ENCODE measurements around the gene TSNAXIP1. TPM values are rescaled to one million over a fixed set of nuclear protein-coding genes. Genes with fewer than 3 reads are reported as not detected.

Gene TSNAXIP1
- total and polyA plus RNA-seq, 9 of the 15 experiments (the other 6 are each of a cell fraction or from before 2014, with no cell fraction given): 0.03 to 0.24 (median 0.11) TPM; not detected in 4

DNA sequence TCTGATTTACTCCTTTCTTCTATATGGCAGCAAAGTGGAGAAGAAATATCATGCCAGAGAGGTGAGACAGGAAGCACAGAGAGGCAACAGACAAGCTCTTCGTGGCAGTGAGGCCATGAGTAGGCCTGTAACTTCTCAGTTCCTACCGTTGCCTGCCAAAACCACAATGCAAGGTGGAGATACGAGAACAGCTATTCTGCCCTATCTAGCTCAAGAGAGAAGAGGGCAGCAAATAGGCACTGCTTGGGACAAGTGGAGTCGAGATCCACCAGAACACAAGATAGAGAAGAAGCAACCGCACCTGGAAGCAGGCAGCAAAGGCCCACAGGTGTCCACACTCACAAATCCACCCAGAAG is 25.1 kb upstream of the TSNAXIP1 start (continued):
- TF ChIP-seq, protein P1, sequence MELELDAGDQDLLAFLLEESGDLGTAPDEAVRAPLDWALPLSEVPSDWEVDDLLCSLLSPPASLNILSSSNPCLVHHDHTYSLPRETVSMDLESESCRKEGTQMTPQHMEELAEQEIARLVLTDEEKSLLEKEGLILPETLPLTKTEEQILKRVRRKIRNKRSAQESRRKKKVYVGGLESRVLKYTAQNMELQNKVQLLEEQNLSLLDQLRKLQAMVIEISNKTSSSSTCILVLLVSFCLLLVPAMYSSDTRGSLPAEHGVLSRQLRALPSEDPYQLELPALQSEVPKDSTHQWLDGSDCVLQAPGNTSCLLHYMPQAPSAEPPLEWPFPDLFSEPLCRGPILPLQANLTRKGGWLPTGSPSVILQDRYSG (tag; conservative IDR thresholded peaks at IDR 0.05; ENCODE audit: low read depth): 0 out of 2 replicates have a peak, but pooled peaks have one; percentile 34
- TF ChIP-seq, protein P2, sequence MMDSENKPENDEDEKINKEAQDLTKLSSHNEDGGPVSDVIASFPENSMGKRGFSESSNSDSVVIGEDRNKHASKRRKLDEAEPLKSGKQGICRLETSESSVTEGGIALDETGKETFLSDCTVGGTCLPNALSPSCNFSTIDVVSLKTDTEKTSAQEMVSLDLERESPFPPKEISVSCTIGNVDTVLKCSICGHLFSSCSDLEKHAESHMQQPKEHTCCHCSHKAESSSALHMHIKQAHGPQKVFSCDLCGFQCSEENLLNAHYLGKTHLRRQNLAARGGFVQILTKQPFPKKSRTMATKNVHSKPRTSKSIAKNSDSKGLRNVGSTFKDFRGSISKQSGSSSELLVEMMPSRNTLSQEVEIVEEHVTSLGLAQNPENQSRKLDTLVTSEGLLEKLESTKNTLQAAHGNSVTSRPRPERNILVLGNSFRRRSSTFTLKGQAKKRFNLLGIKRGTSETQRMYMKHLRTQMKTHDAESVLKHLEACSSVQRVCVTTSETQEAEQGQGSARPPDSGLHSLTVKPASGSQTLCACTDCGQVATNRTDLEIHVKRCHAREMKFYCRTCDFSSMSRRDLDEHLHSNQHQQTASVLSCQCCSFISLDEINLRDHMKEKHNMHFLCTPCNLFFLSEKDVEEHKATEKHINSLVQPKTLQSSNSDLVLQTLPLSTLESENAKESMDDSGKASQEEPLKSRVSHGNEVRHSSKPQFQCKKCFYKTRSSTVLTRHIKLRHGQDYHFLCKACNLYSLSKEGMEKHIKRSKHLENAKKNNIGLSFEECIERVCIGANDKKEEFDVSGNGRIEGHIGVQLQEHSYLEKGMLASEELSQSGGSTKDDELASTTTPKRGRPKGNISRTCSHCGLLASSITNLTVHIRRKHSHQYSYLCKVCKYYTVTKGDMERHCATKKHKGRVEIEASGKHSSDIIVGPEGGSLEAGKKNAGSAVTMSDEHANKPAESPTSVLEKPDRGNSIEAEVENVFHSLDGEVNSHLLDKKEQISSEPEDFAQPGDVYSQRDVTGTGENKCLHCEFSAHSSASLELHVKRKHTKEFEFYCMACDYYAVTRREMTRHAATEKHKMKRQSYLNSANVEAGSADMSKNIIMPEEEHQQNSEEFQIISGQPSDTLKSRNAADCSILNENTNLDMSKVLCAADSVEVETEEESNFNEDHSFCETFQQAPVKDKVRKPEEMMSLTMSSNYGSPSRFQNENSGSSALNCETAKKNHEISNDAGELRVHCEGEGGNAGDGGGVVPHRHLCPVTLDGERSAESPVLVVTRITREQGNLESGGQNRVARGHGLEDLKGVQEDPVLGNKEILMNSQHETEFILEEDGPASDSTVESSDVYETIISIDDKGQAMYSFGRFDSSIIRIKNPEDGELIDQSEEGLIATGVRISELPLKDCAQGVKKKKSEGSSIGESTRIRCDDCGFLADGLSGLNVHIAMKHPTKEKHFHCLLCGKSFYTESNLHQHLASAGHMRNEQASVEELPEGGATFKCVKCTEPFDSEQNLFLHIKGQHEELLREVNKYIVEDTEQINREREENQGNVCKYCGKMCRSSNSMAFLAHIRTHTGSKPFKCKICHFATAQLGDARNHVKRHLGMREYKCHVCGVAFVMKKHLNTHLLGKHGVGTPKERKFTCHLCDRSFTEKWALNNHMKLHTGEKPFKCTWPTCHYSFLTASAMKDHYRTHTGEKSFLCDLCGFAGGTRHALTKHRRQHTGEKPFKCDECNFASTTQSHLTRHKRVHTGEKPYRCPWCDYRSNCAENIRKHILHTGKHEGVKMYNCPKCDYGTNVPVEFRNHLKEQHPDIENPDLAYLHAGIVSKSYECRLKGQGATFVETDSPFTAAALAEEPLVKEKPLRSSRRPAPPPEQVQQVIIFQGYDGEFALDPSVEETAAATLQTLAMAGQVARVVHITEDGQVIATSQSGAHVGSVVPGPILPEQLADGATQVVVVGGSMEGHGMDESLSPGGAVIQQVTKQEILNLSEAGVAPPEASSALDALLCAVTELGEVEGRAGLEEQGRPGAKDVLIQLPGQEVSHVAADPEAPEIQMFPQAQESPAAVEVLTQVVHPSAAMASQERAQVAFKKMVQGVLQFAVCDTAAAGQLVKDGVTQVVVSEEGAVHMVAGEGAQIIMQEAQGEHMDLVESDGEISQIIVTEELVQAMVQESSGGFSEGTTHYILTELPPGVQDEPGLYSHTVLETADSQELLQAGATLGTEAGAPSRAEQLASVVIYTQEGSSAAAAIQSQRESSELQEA (IDR thresholded peaks at IDR 0.05; ENCODE audit: low read depth): no peak
- TF ChIP-seq ARID2 (IDR thresholded peaks at IDR 0.05): no peak
- TF ChIP-seq, protein P3, sequence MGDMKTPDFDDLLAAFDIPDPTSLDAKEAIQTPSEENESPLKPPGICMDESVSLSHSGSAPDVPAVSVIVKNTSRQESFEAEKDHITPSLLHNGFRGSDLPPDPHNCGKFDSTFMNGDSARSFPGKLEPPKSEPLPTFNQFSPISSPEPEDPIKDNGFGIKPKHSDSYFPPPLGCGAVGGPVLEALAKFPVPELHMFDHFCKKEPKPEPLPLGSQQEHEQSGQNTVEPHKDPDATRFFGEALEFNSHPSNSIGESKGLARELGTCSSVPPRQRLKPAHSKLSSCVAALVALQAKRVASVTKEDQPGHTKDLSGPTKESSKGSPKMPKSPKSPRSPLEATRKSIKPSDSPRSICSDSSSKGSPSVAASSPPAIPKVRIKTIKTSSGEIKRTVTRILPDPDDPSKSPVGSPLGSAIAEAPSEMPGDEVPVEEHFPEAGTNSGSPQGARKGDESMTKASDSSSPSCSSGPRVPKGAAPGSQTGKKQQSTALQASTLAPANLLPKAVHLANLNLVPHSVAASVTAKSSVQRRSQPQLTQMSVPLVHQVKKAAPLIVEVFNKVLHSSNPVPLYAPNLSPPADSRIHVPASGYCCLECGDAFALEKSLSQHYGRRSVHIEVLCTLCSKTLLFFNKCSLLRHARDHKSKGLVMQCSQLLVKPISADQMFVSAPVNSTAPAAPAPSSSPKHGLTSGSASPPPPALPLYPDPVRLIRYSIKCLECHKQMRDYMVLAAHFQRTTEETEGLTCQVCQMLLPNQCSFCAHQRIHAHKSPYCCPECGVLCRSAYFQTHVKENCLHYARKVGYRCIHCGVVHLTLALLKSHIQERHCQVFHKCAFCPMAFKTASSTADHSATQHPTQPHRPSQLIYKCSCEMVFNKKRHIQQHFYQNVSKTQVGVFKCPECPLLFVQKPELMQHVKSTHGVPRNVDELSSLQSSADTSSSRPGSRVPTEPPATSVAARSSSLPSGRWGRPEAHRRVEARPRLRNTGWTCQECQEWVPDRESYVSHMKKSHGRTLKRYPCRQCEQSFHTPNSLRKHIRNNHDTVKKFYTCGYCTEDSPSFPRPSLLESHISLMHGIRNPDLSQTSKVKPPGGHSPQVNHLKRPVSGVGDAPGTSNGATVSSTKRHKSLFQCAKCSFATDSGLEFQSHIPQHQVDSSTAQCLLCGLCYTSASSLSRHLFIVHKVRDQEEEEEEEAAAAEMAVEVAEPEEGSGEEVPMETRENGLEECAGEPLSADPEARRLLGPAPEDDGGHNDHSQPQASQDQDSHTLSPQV (IDR thresholded peaks at IDR 0.05): peak; percentile 62
- no peak for TF ChIP-seq RFX1 (IDR thresholded peaks at IDR 0.05)
- no peak for TF ChIP-seq CREBBP (IDR thresholded peaks at IDR 0.05; ENCODE audit: low read depth, low read length)
- TF ChIP-seq ZNF316 (IDR thresholded peaks at IDR 0.05): no peak
- TF ChIP-seq DMBX1 (CRISPR knock-in tag; IDR thresholded peaks at IDR 0.05; ENCODE audit: borderline replicate concordance): no peak; the same call in 1 of the 2 replicates
- 0 out of 4 replicates have a peak, but pooled peaks of 1 of the 2 experiments have one; percentile 16 for TF ChIP-seq HDAC1 (IDR thresholded peaks at IDR 0.05)
- no peak for TF ChIP-seq ZNF511 (CRISPR knock-in tag; IDR thresholded peaks at IDR 0.05)
- TF ChIP-seq, protein P4, sequence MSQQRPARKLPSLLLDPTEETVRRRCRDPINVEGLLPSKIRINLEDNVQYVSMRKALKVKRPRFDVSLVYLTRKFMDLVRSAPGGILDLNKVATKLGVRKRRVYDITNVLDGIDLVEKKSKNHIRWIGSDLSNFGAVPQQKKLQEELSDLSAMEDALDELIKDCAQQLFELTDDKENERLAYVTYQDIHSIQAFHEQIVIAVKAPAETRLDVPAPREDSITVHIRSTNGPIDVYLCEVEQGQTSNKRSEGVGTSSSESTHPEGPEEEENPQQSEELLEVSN (IDR thresholded peaks at IDR 0.05; ENCODE audit: borderline replicate concordance in 1 of 2, extremely low read depth in 1 of 2, insufficient read depth in 1 of 2, insufficient read length in 1 of 2, low read depth in 1 of 2, low read length in 1 of 2, poor library complexity in 1 of 2, severe bottlenecking in 1 of 2): peak; percentile 32 to 51
- no peak for TF ChIP-seq NFIC (IDR thresholded peaks at IDR 0.05)
- no peak for TF ChIP-seq ZNF232 (CRISPR knock-in tag; IDR thresholded peaks at IDR 0.05)

All from K562 (cell line).